ENCODE data around the gene DENND1B. TPM values are rescaled to one million over a fixed set of nuclear protein-coding genes. Genes with fewer than 3 reads are reported as not detected.

The DENND1B gene
- total RNA-seq, 2 donors from 2014 or later, result 9.4 to 11.9 TPM

DNA sequence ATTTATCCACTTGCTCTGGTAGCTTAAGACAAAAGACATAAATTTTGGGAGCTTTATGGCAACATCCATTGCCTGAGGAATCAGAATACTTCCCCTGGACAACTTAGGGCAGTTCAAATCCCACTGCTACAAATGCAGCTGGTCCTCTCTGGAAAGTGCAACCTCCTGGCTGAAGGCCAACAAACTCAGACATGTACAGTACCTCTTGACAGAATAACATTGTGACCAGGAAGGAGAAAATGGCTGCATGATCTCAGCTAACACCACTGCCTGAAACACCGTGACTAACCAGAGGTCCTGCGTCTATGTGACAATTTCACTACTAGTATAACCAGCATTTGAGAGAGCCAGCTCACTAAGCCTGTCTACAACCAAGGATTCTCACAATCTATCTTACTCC, 288.3 kb downstream of the DENND1B start:
- Histone ChIP-seq H3K4me1 (ENCODE audit: control insufficient read depth, insufficient read depth, low read length) (peaks cover 10% of the 10 kb centered on the region), H3K36me3 (ENCODE audit: control insufficient read depth, insufficient read depth, low read length) (no peaks in the 10 kb centered on the region), H3K9me3 (ENCODE audit: control insufficient read depth, low read length) (no peaks in the 10 kb centered on the region), H3K4me3 (ENCODE audit: low read length) (no peak overlapping the region), H3K27me3 (ENCODE audit: control insufficient read depth, insufficient read depth, low read length, poor library complexity, severe bottlenecking) (no peaks in the 10 kb centered on the region), H3K27ac (ENCODE audit: low read depth, low read length) (no peak overlapping the region), H3K9ac (ENCODE audit: extremely low read depth, low read length, poor library complexity, severe bottlenecking) (no peak overlapping the region)
- WGBS, 2 experiments (ENCODE audit: insufficient coverage in 1 of 2, insufficient read length in 1 of 2), result 100% methylated on average over 1 to 2 of the region's 2 CpGs
- Mint-ChIP-seq H3K27me3 (ENCODE audit: insufficient read depth) (no peaks in the 10 kb centered on the region), H3K9me3 (peaks cover 3% of the 10 kb centered on the region), H3K27ac (no peak overlapping the region), H3K36me3 (ENCODE audit: low read depth) (no peaks in the 10 kb centered on the region), H3K4me3 (no peak overlapping the region), H3K4me1 (peaks cover 25% of the 10 kb centered on the region)
- TF ChIP-seq, protein P1, sequence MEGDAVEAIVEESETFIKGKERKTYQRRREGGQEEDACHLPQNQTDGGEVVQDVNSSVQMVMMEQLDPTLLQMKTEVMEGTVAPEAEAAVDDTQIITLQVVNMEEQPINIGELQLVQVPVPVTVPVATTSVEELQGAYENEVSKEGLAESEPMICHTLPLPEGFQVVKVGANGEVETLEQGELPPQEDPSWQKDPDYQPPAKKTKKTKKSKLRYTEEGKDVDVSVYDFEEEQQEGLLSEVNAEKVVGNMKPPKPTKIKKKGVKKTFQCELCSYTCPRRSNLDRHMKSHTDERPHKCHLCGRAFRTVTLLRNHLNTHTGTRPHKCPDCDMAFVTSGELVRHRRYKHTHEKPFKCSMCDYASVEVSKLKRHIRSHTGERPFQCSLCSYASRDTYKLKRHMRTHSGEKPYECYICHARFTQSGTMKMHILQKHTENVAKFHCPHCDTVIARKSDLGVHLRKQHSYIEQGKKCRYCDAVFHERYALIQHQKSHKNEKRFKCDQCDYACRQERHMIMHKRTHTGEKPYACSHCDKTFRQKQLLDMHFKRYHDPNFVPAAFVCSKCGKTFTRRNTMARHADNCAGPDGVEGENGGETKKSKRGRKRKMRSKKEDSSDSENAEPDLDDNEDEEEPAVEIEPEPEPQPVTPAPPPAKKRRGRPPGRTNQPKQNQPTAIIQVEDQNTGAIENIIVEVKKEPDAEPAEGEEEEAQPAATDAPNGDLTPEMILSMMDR (conservative IDR thresholded peaks at IDR 0.05), result no peak
- DNase-seq, result no peak

DNA sequence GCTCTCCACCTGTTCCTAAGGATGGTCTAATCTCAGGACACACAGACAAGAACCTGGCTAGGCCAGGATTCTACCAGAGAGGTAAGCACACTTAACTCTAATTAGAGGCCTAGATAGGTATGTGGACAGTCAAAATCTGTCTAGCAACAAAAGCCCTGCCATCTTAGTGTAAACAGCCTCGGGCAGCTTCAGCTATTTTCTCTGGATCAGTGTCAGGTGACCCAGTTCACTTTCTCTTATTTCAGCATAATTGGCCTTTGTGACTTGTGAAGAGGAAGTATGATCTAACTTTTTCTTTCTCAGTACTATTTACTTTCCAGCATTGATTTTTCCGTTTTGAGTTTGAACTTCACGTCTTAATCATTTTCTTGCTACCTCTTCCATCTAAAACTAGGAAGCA, 289.5 kb downstream of the DENND1B start:
- Mint-ChIP-seq H3K36me3 (ENCODE audit: low read depth) (no peaks in the 10 kb centered on the region), H3K9me3 (peaks cover 3% of the 10 kb centered on the region), H3K27ac (no peak overlapping the region), H3K27me3 (ENCODE audit: insufficient read depth) (no peaks in the 10 kb centered on the region), H3K4me3 (no peak overlapping the region), H3K4me1 (peaks cover 35% of the 10 kb centered on the region)
- Histone ChIP-seq H3K9me3 (ENCODE audit: control insufficient read depth, low read length) (no peaks in the 10 kb centered on the region), H3K9ac (ENCODE audit: extremely low read depth, low read length, poor library complexity, severe bottlenecking) (no peak overlapping the region), H3K4me3 (ENCODE audit: low read length) (no peak overlapping the region), H3K36me3 (ENCODE audit: control insufficient read depth, insufficient read depth, low read length) (no peaks in the 10 kb centered on the region), H3K27ac (ENCODE audit: low read depth, low read length) (no peak overlapping the region), H3K4me1 (ENCODE audit: control insufficient read depth, insufficient read depth, low read length) (peaks cover 13% of the 10 kb centered on the region), H3K27me3 (ENCODE audit: control insufficient read depth, insufficient read depth, low read length, poor library complexity, severe bottlenecking) (no peaks in the 10 kb centered on the region)
- 86 to 91% methylated on average over 2 to 3 of the region's 3 CpGs for WGBS, 2 experiments (ENCODE audit: insufficient coverage in 1 of 2, insufficient read length in 1 of 2)
- TF ChIP-seq, protein P1 (conservative IDR thresholded peaks at IDR 0.05), result no peak
- no peak for DNase-seq

DNA sequence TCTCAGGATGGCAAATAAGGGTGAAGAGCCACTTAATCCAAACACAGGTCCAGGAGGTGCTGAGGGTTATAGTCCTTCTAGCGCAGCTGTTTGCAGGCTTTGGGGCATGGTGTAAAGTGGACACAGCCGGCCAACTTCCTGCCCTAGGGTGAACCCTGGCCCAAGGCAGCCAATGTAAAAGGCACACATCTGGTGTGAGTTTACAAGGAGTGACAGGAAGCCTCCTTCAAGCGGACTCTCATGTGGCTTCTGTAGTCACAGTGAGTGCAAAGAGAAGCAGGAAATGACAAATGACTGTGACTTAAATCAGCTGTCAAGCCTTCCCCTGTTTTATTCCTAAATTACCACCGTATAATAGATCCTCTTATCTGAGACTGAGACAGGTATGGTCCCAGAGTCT, 294.2 kb downstream of the DENND1B start:
- TF ChIP-seq, protein P1 (conservative IDR thresholded peaks at IDR 0.05), result no peak
- WGBS, 2 experiments (ENCODE audit: insufficient coverage in 1 of 2, insufficient read length in 1 of 2), result 85 to 88% methylated on average over 3 to 4 of the region's 4 CpGs
- Mint-ChIP-seq H3K9me3 (no peaks in the 10 kb centered on the region), H3K4me3 (no peak overlapping the region), H3K36me3 (ENCODE audit: low read depth) (no peaks in the 10 kb centered on the region), H3K27me3 (ENCODE audit: insufficient read depth) (no peaks in the 10 kb centered on the region), H3K4me1 (peaks cover 55% of the 10 kb centered on the region), H3K27ac (no peak overlapping the region)
- H3K9me3 ChIP-seq (ENCODE audit: control insufficient read depth, low read length), result no peaks in the 10 kb centered on the region
- DNase-seq, result no peak
- no peak overlapping the region for H3K9ac ChIP-seq (ENCODE audit: extremely low read depth, low read length, poor library complexity, severe bottlenecking)
- H3K4me3 ChIP-seq (ENCODE audit: low read length), result no peak overlapping the region
- H3K4me1 ChIP-seq (ENCODE audit: control insufficient read depth, insufficient read depth, low read length), result peaks cover 13% of the 10 kb centered on the region
- H3K27ac ChIP-seq (ENCODE audit: low read depth, low read length), result no peak overlapping the region
- H3K27me3 ChIP-seq (ENCODE audit: control insufficient read depth, insufficient read depth, low read length, poor library complexity, severe bottlenecking), result no peaks in the 10 kb centered on the region
- no peaks in the 10 kb centered on the region for H3K36me3 ChIP-seq (ENCODE audit: control insufficient read depth, insufficient read depth, low read length)

All from endodermal cell (in vitro differentiated cells).